ENCODE results near the gene CCDC154.

CCDC154 gene

DNA sequence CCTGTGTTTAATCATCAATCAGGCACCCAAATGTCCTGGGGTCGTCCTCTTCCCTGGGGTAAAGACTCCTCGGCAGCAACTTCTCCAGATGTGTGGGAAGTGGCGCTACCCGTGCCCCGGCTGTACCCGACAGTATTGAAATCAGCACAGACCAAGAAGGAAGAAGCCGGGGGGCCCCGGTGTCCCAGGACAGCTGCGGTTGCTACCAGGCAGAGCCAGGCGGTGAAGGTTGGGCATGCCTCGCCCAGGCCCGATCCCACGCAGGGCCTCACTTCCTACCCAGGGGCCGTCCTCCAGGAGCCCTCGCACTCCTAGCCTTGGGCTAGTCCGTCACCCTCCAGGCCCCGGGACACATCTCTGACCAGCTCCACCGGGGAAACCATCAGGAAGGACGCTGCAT, 9.0 kb upstream of the CCDC154 start:
- TF ChIP-seq TAF1 (IDR thresholded peaks at IDR 0.05; ENCODE audit: borderline replicate concordance, insufficient read depth, low read length) (no peak), POLR2AphosphoS5 (IDR thresholded peaks at IDR 0.05; ENCODE audit: low read depth, low read length) (no peak), SIN3A (IDR thresholded peaks at IDR 0.05; ENCODE audit: borderline replicate concordance, insufficient read depth, low read length) (no peak), FOXP2 (optimal IDR thresholded peaks at IDR 0.05; ENCODE audit: borderline replicate concordance, extremely low read depth, extremely low read length, insufficient read depth) (no peak)
- TF ChIP-seq, protein P1, sequence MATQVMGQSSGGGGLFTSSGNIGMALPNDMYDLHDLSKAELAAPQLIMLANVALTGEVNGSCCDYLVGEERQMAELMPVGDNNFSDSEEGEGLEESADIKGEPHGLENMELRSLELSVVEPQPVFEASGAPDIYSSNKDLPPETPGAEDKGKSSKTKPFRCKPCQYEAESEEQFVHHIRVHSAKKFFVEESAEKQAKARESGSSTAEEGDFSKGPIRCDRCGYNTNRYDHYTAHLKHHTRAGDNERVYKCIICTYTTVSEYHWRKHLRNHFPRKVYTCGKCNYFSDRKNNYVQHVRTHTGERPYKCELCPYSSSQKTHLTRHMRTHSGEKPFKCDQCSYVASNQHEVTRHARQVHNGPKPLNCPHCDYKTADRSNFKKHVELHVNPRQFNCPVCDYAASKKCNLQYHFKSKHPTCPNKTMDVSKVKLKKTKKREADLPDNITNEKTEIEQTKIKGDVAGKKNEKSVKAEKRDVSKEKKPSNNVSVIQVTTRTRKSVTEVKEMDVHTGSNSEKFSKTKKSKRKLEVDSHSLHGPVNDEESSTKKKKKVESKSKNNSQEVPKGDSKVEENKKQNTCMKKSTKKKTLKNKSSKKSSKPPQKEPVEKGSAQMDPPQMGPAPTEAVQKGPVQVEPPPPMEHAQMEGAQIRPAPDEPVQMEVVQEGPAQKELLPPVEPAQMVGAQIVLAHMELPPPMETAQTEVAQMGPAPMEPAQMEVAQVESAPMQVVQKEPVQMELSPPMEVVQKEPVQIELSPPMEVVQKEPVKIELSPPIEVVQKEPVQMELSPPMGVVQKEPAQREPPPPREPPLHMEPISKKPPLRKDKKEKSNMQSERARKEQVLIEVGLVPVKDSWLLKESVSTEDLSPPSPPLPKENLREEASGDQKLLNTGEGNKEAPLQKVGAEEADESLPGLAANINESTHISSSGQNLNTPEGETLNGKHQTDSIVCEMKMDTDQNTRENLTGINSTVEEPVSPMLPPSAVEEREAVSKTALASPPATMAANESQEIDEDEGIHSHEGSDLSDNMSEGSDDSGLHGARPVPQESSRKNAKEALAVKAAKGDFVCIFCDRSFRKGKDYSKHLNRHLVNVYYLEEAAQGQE (IDR thresholded peaks at IDR 0.05; ENCODE audit: insufficient read depth in 1 of 2, low read depth in 2 of 2, low read length in 2 of 2) = no peak

DNA sequence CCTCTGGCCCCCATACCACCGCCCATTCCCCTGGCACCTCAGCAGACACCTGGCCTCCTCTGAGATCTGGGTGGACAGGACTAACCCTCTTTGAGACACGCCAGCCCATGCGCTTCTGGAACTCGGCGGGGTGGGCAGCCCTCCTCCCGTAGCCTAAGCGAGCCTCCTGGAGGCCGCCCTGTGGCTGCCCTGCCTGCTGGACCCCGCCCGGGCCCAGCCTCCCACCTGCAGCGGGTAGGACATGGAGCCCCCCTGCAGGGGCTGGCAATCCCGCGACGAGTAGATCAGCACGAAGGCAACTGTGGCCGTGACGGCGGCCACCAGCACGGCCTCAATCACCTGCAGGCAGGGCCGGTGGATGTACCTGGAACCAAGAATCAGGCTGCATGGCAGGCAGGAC, 8.2 kb upstream of the CCDC154 start:
- TF ChIP-seq, protein P1 (IDR thresholded peaks at IDR 0.05; ENCODE audit: insufficient read depth in 1 of 2, low read depth in 2 of 2, low read length in 2 of 2) = no peak
- TF ChIP-seq FOXP2 (optimal IDR thresholded peaks at IDR 0.05; ENCODE audit: borderline replicate concordance, extremely low read depth, extremely low read length, insufficient read depth) (no peak), TAF1 (IDR thresholded peaks at IDR 0.05; ENCODE audit: borderline replicate concordance, insufficient read depth, low read length) (no peak), SIN3A (IDR thresholded peaks at IDR 0.05; ENCODE audit: borderline replicate concordance, insufficient read depth, low read length) (no peak), POLR2AphosphoS5 (IDR thresholded peaks at IDR 0.05; ENCODE audit: low read depth, low read length) (no peak)

DNA sequence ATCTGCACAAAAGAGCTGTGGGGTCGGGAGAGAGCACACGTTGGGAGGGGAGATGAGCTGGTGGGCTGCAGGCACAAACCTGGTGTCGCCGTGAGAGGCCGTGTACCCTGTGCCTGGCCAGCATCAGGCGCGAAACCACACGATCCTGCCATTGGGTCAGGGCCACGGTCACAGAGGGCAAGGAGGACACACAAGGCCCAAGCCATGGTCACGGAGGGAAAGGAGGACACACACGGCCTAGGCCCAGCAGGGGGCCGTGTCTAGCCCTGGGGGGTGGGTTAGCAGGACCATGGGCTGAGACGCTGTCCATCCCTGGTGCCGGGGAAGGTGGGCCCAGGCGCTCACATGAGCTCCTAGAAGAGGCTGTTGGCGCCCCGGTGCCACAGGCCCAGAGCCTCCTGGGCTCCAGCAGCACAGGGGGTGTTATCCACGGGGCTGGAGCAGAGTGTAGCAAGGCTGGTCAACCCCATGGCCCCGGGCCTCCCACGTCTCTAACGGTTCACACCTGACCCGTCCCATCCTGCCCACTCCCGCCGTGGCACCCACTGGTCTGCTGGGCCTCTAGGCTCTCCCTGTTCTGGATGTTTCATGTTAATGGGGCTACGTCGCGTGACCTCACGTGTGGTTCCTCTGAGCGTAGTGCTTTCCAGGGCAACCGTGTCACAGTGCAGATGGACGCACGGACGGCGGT, 7.5 kb upstream of the CCDC154 start:
- no peak for TF ChIP-seq FOXP2 (optimal IDR thresholded peaks at IDR 0.05; ENCODE audit: borderline replicate concordance, extremely low read depth, extremely low read length, insufficient read depth)
- no peak for TF ChIP-seq SIN3A (IDR thresholded peaks at IDR 0.05; ENCODE audit: borderline replicate concordance, insufficient read depth, low read length)
- no peak for TF ChIP-seq TAF1 (IDR thresholded peaks at IDR 0.05; ENCODE audit: borderline replicate concordance, insufficient read depth, low read length)
- TF ChIP-seq POLR2AphosphoS5 (IDR thresholded peaks at IDR 0.05; ENCODE audit: low read depth, low read length) = no peak
- TF ChIP-seq, protein P1 (IDR thresholded peaks at IDR 0.05; ENCODE audit: insufficient read depth in 1 of 2, low read depth in 2 of 2, low read length in 2 of 2) = no peak

DNA sequence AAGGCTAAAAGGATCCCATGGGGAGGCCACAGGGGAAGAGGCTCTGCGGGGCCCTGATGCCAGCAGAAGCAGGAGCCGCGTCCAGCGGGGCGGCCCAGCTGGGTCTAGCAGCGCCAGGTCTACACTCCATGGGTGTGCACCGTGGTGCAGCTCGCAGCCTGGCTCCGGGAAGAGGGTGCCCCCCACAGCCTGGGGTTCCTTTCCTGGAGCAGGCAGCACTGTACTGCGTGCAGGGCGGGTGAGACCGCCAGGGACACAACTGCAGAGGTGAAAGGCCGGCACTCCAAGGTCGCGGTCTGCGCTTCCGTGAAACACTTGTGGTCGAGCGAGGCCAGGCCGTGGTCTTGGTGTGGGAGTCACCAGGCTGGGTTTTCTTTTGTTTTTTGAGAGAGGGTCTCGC, 6.5 kb upstream of the CCDC154 start:
- no peak for TF ChIP-seq POLR2AphosphoS5 (IDR thresholded peaks at IDR 0.05; ENCODE audit: low read depth, low read length)
- no peak for TF ChIP-seq TAF1 (IDR thresholded peaks at IDR 0.05; ENCODE audit: borderline replicate concordance, insufficient read depth, low read length)
- TF ChIP-seq SIN3A (IDR thresholded peaks at IDR 0.05; ENCODE audit: borderline replicate concordance, insufficient read depth, low read length) = no peak

DNA sequence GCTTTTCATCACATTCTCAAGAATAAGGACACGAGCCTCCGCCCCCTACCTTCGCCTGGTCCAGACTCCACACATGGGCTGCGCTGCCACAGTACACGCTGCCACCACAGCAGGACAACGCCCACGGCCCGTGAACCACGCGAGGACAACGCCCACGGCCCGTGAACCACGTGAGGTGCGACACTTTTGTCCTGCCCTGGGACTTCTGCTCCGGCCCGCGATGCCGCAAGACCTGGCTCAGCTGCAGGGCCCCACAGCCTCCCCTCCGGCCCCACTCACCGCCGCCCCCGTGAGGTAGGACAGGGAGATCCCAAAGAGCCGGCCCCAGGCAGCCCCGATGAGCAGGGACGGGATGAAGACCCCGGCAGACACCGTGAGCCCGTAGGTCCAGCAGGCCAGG, 5.9 kb upstream of the CCDC154 start:
- no peak for TF ChIP-seq SIN3A (IDR thresholded peaks at IDR 0.05; ENCODE audit: borderline replicate concordance, insufficient read depth, low read length)
- no peak for TF ChIP-seq POLR2AphosphoS5 (IDR thresholded peaks at IDR 0.05; ENCODE audit: low read depth, low read length)
- TF ChIP-seq TAF1 (IDR thresholded peaks at IDR 0.05; ENCODE audit: borderline replicate concordance, insufficient read depth, low read length) = no peak
- TF ChIP-seq, protein P1 (IDR thresholded peaks at IDR 0.05; ENCODE audit: insufficient read depth in 1 of 2, low read depth in 2 of 2, low read length in 2 of 2) = no peak
- no peak for TF ChIP-seq FOXP2 (optimal IDR thresholded peaks at IDR 0.05; ENCODE audit: borderline replicate concordance, extremely low read depth, extremely low read length, insufficient read depth)

All from PFSK-1 (cell line).